ENCODE results near the gene HES5.

DNA sequence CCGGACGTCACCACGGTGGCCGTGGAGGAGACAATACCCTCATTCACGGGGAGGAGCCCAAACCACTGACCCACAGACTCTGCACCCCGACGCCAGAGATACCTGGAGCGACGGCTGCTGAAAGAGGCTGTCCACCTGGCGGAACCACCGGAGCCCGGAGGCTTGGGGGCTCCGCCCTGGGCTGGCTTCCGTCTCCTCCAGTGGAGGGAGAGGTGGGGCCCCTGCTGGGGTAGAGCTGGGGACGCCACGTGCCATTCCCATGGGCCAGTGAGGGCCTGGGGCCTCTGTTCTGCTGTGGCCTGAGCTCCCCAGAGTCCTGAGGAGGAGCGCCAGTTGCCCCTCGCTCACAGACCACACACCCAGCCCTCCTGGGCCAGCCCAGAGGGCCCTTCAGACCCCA is 33.1 kb upstream of the HES5 start:
- TF ChIP-seq, protein P1, sequence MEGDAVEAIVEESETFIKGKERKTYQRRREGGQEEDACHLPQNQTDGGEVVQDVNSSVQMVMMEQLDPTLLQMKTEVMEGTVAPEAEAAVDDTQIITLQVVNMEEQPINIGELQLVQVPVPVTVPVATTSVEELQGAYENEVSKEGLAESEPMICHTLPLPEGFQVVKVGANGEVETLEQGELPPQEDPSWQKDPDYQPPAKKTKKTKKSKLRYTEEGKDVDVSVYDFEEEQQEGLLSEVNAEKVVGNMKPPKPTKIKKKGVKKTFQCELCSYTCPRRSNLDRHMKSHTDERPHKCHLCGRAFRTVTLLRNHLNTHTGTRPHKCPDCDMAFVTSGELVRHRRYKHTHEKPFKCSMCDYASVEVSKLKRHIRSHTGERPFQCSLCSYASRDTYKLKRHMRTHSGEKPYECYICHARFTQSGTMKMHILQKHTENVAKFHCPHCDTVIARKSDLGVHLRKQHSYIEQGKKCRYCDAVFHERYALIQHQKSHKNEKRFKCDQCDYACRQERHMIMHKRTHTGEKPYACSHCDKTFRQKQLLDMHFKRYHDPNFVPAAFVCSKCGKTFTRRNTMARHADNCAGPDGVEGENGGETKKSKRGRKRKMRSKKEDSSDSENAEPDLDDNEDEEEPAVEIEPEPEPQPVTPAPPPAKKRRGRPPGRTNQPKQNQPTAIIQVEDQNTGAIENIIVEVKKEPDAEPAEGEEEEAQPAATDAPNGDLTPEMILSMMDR (conservative IDR thresholded peaks at IDR 0.05; ENCODE audit: low read depth, low read length): no peak
- TF ChIP-seq EZH2 (IDR thresholded peaks at IDR 0.05; ENCODE audit: low read length, unreplicated experiment): no peak
